OCI-LY7 (cell line): ENCODE measurements around the gene ALDH7A1.

Experiments used
- EZH2phosphoT487 ChIP-seq: fragments of 200-600 bp; sonication (generic); IDR thresholded peaks from 2 replicates; pipeline ENCODE4 v1.6.1; 2018; ENCODE audit warnings: low read depth, borderline replicate concordance, mild to moderate bottlenecking, mixed run types, antibody characterized with exemption, low read length, moderate library complexity, mixed read lengths
- TF ChIP-seq, protein P1 (sequence below): fragments of 200-600 bp; sonication (generic); conservative IDR thresholded peaks from 2 replicates; pipeline ENCODE4 v1.5.1; 2014; ENCODE audit warnings: mild to moderate bottlenecking, antibody characterized with exemption, low read length, moderate library complexity, mixed read lengths

DNA sequence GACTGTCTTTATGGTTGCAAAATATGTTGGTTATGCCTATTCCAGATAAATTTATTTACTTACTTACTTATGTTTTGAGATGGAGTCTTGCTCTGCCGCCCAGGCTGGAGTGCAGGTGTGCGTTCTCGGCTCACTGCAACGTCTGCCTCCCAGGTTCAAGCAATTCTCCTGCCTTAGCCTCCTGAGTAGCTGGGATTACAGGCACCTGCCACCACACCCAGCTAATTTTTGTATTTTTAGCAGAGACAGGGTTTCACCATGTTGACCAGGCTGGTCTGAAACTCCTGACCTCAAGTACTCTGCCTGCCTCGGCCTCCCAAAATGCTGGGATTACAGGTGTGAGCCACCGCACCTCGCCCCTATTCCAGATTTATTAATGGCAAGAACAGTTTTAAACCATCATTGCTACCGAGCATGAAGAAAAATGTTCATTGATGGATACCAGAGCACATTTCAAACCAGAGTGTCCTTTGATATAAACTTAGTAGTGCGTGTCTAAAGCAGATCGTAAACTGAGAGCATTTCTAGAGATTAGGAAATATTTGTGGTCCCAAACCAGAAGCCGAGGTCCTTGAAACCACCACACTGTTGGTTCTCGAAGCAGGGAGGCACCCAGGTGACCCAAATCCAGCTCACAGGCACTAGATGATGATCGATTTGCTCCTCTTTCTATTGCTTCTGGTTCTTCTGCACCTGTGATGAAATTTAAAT is 86.6 kb downstream of the ALDH7A1 start:
- TF ChIP-seq, protein P1, sequence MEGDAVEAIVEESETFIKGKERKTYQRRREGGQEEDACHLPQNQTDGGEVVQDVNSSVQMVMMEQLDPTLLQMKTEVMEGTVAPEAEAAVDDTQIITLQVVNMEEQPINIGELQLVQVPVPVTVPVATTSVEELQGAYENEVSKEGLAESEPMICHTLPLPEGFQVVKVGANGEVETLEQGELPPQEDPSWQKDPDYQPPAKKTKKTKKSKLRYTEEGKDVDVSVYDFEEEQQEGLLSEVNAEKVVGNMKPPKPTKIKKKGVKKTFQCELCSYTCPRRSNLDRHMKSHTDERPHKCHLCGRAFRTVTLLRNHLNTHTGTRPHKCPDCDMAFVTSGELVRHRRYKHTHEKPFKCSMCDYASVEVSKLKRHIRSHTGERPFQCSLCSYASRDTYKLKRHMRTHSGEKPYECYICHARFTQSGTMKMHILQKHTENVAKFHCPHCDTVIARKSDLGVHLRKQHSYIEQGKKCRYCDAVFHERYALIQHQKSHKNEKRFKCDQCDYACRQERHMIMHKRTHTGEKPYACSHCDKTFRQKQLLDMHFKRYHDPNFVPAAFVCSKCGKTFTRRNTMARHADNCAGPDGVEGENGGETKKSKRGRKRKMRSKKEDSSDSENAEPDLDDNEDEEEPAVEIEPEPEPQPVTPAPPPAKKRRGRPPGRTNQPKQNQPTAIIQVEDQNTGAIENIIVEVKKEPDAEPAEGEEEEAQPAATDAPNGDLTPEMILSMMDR: no peak
- no peak for TF ChIP-seq EZH2phosphoT487
